IPS DF 6.9 (cell line): ENCODE measurements around the gene GFRA1.

ENCODE experiments used
- DNase-seq: peaks from one replicate; pipeline ENCODE4 v3.0.0-alpha.2; 2013; ENCODE audit warnings: low read depth, low spot score
- H3K27ac ChIP-seq: one replicate; pipeline ENCODE4 v1.5.1; 2013; ENCODE audit warnings: low read length, control low read depth
- H3K27me3 ChIP-seq: 2 replicates; pipeline ENCODE4 v1.6.1; 2013; ENCODE audit warnings: mild to moderate bottlenecking, low read length; ENCODE audit not compliant: control insufficient read depth, insufficient read depth
- H3K36me3 ChIP-seq: 2 replicates; pipeline ENCODE4 v1.6.1; 2013; ENCODE audit warnings: low read length; ENCODE audit not compliant: control insufficient read depth, insufficient read depth
- H3K4me1 ChIP-seq: 2 replicates; pipeline ENCODE4 v1.6.1; 2013; ENCODE audit warnings: low read length; ENCODE audit not compliant: control insufficient read depth, insufficient read depth
- H3K4me3 ChIP-seq: 2 replicates; pipeline ENCODE4 v1.5.1; 2013; ENCODE audit warnings: mild to moderate bottlenecking, low read length
- H3K9me3 ChIP-seq: 2 replicates; pipeline ENCODE4 v1.6.1; 2013; ENCODE audit warnings: low read length, inconsistent platforms; ENCODE audit not compliant: control insufficient read depth, insufficient read depth
- WGBS: extraction: QIAGEN DNeasy Blood & Tissue Kit; methylation state at CpG from one replicate; pipeline ENCODE4 v1.1.7; 2013; ENCODE audit warnings: mixed read lengths, missing lambda C conversion rate; ENCODE audit not compliant: insufficient read length, insufficient coverage; 5-methylcytosine and 5-hydroxymethylcytosine counted together

GFRA1 gene

GRCh38 chr10:116270771-116271592 lies 2.0 kb downstream of the GFRA1 start:
- no peaks in the 10 kb centered on the region; the same call in 1 of the 2 replicates for H3K36me3 ChIP-seq
- H3K9me3 ChIP-seq = no peaks in the 10 kb centered on the region
- peaks cover 56% of the 10 kb centered on the region for H3K27me3 ChIP-seq
- no CpG with 5 or more reads among the region's 73 CpGs for WGBS
- no peak for DNase-seq
- H3K4me1 ChIP-seq = peaks cover 2% of the 10 kb centered on the region
- peak overlapping the region; percentile 48; the same call in 1 of the 2 replicates for H3K4me3 ChIP-seq
- H3K27ac ChIP-seq = no peak overlapping the region

- Histone ChIP-seq H3K4me3 (peak overlapping the region; percentile 48; the same call in 1 of the 2 replicates), H3K27me3 (peaks cover 53% of the 10 kb centered on the region)
- DNase-seq = no peak
Measured at GRCh38 chr10:116270126-116270770, 2.8 kb downstream of the GFRA1 start.

GRCh38 chr10:116269619-116270018 lies 3.4 kb downstream of the GFRA1 start:
- no peaks in the 10 kb centered on the region for H3K9me3 ChIP-seq
- H3K4me3 ChIP-seq = no peak overlapping the region
- no peak overlapping the region for H3K27ac ChIP-seq
- H3K27me3 ChIP-seq = peaks cover 49% of the 10 kb centered on the region
- no peaks in the 10 kb centered on the region; the same call in 1 of the 2 replicates for H3K36me3 ChIP-seq
- WGBS = no CpG with 5 or more reads among the region's 6 CpGs
- peaks cover 2% of the 10 kb centered on the region for H3K4me1 ChIP-seq
- no peak for DNase-seq

More at GRCh38 chr10:116270126-116270770, 2.8 kb downstream of the GFRA1 start:
- H3K27ac ChIP-seq = no peak overlapping the region
- H3K9me3 ChIP-seq = no peaks in the 10 kb centered on the region
- peaks cover 2% of the 10 kb centered on the region for H3K4me1 ChIP-seq
- WGBS = no CpG with 5 or more reads among the region's 9 CpGs
- no peaks in the 10 kb centered on the region; the same call in 1 of the 2 replicates for H3K36me3 ChIP-seq

GRCh38 chr10:116268976-116269375 lies 4.0 kb downstream of the GFRA1 start:
- peaks cover 2% of the 10 kb centered on the region for H3K4me1 ChIP-seq
- H3K4me3 ChIP-seq = no peak overlapping the region
- no peak overlapping the region for H3K27ac ChIP-seq
- WGBS = 100% methylated on average over 1 of the region's 3 CpGs
- H3K9me3 ChIP-seq = no peaks in the 10 kb centered on the region
- H3K36me3 ChIP-seq = no peaks in the 10 kb centered on the region; the same call in 1 of the 2 replicates
- peaks cover 43% of the 10 kb centered on the region for H3K27me3 ChIP-seq
- no peak for DNase-seq

- no peak overlapping the region for H3K27ac ChIP-seq
- no peaks in the 10 kb centered on the region for H3K36me3 ChIP-seq
- H3K27me3 ChIP-seq = peaks cover 16% of the 10 kb centered on the region
- WGBS = no CpG with 5 or more reads among the region's 10 CpGs
- H3K9me3 ChIP-seq = no peaks in the 10 kb centered on the region
- H3K4me1 ChIP-seq = no peaks in the 10 kb centered on the region
- no peak for DNase-seq
- no peak overlapping the region for H3K4me3 ChIP-seq
Measured at GRCh38 chr10:116265686-116266085, 7.3 kb downstream of the GFRA1 start.

- Histone ChIP-seq H3K27ac (no peak overlapping the region), H3K4me3 (no peak overlapping the region), H3K4me1 (no peaks in the 10 kb centered on the region), H3K27me3 (peaks cover 2% of the 10 kb centered on the region; the same call in 1 of the 2 replicates), H3K36me3 (no peaks in the 10 kb centered on the region), H3K9me3 (no peaks in the 10 kb centered on the region)
- DNase-seq = no peak
- WGBS = no CpG with 5 or more reads among the region's 7 CpGs
Measured at GRCh38 chr10:116263870-116264655, 8.9 kb downstream of the GFRA1 start.

GRCh38 chr10:116262678-116263077 lies 10.3 kb downstream of the GFRA1 start:
- no peaks in the 10 kb centered on the region for H3K4me1 ChIP-seq
- WGBS = no CpG with 5 or more reads among the region's 3 CpGs
- no peaks in the 10 kb centered on the region for H3K9me3 ChIP-seq
- no peaks in the 10 kb centered on the region for H3K36me3 ChIP-seq
- peaks cover 2% of the 10 kb centered on the region; the same call in 1 of the 2 replicates for H3K27me3 ChIP-seq
- H3K27ac ChIP-seq = no peak overlapping the region
- no peak overlapping the region for H3K4me3 ChIP-seq
- DNase-seq = no peak

- DNase-seq = no peak
- WGBS = no CpG with 5 or more reads among the region's 2 CpGs
Measured at GRCh38 chr10:116260599-116260998, 12.4 kb downstream of the GFRA1 start.

GRCh38 chr10:116259638-116260037 lies 13.4 kb downstream of the GFRA1 start:
- H3K27me3 ChIP-seq = no peaks in the 10 kb centered on the region
- H3K9me3 ChIP-seq = no peaks in the 10 kb centered on the region
- H3K27ac ChIP-seq = no peak overlapping the region
- no peaks in the 10 kb centered on the region for H3K36me3 ChIP-seq
- no peak for DNase-seq
- WGBS = no CpG with 5 or more reads among the region's 3 CpGs
- H3K4me3 ChIP-seq = no peak overlapping the region
- H3K4me1 ChIP-seq = peaks cover 4% of the 10 kb centered on the region; the same call in 1 of the 2 replicates

More at GRCh38 chr10:116260599-116260998, 12.4 kb downstream of the GFRA1 start:
- H3K9me3 ChIP-seq = no peaks in the 10 kb centered on the region
- H3K27ac ChIP-seq = no peak overlapping the region
- H3K27me3 ChIP-seq = no peaks in the 10 kb centered on the region
- H3K4me1 ChIP-seq = peaks cover 2% of the 10 kb centered on the region; the same call in 1 of the 2 replicates
- no peak overlapping the region for H3K4me3 ChIP-seq
- no peaks in the 10 kb centered on the region for H3K36me3 ChIP-seq

- Histone ChIP-seq H3K36me3 (no peaks in the 10 kb centered on the region), H3K27me3 (no peaks in the 10 kb centered on the region), H3K9me3 (no peaks in the 10 kb centered on the region), H3K4me1 (peaks cover 4% of the 10 kb centered on the region; the same call in 1 of the 2 replicates), H3K27ac (no peak overlapping the region), H3K4me3 (no peak overlapping the region)
- no peak for DNase-seq
- no CpG with 5 or more reads among the region's 5 CpGs for whole genome bisulfite sequencing
Measured at GRCh38 chr10:116257785-116258184, 15.2 kb downstream of the GFRA1 start.
